HG02840 (cell line): Measurements from ENCODE around the gene PDZRN3.

Experiments
- ATAC-seq: cut with Tn5 transposase; IDR thresholded peaks from one replicate; pipeline ENCODE4 v1.9.1; 2021; ENCODE audit warnings: mild to moderate bottlenecking, moderate library complexity, moderate number of reproducible peaks; ENCODE audit not compliant: unreplicated experiment, low FRiP score

Gene PDZRN3

GRCh38 chr3:73499787-73500186 lies 125.0 kb downstream of the PDZRN3 start:
- no peak for ATAC-seq

- no peak for ATAC-seq
Observed at GRCh38 chr3:73498764-73499622, 125.7 kb downstream of the PDZRN3 start.

GRCh38 chr3:73497646-73498406 lies 126.9 kb downstream of the PDZRN3 start:
- ATAC-seq = no peak

GRCh38 chr3:73493543-73494308 lies 131.0 kb downstream of the PDZRN3 start:
- ATAC-seq = no peak

GRCh38 chr3:73492186-73492585 lies 132.6 kb downstream of the PDZRN3 start:
- no peak for ATAC-seq

GRCh38 chr3:73491287-73491662 lies 133.5 kb downstream of the PDZRN3 start:
- no peak for ATAC-seq

- ATAC-seq = no peak
Observed at GRCh38 chr3:73490453-73491286, 134.1 kb downstream of the PDZRN3 start.

- no peak for ATAC-seq
Observed at GRCh38 chr3:73485877-73486330, 138.8 kb downstream of the PDZRN3 start.

GRCh38 chr3:73484656-73485248 lies 140.0 kb downstream of the PDZRN3 start:
- ATAC-seq = peak; percentile 73

- ATAC-seq = no peak
Observed at GRCh38 chr3:73481888-73482287, 142.9 kb downstream of the PDZRN3 start.

GRCh38 chr3:73480187-73480672 lies 144.5 kb downstream of the PDZRN3 start:
- ATAC-seq = no peak

GRCh38 chr3:73479325-73479724 lies 145.4 kb downstream of the PDZRN3 start:
- no peak for ATAC-seq

- ATAC-seq = no peak
Observed at GRCh38 chr3:73478858-73479257, 145.9 kb downstream of the PDZRN3 start.

- no peak for ATAC-seq
Observed at GRCh38 chr3:73475717-73476116, 149.0 kb downstream of the PDZRN3 start.

- no peak for ATAC-seq
Observed at GRCh38 chr3:73475175-73475574, 149.6 kb downstream of the PDZRN3 start.

- no peak for ATAC-seq
Observed at GRCh38 chr3:73474619-73475018, 150.1 kb downstream of the PDZRN3 start.

- ATAC-seq = no peak
Observed at GRCh38 chr3:73473898-73474416, 150.8 kb downstream of the PDZRN3 start.

- no peak for ATAC-seq
Observed at GRCh38 chr3:73473181-73473897, 151.4 kb downstream of the PDZRN3 start.
